Measurements from ENCODE around the gene BTNL3. TPM values are rescaled to one million over a fixed set of nuclear protein-coding genes. Genes with fewer than 3 reads are reported as not detected.
"Not testable (repeated sequence)": the region's sequence is repeated elsewhere in the genome, so short reads cannot be mapped to it uniquely, and the experiment has no call there.

BTNL3 gene
- polyA plus RNA-seq, 2 of the 4 experiments (the other 2 are of a cell fraction), result not detected

DNA sequence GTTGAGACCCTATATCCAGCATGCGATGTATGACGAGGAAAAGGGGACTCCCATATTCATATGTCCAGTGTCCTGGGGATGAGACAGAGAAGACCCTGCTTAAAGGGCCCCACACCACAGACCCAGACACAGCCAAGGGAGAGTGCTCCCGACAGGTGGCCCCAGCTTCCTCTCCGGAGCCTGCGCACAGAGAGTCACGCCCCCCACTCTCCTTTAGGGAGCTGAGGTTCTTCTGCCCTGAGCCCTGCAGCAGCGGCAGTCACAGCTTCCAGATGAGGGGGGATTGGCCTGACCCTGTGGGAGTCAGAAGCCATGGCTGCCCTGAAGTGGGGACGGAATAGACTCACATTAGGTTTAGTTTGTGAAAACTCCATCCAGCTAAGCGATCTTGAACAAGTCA lies 17.1 kb downstream of the BTNL3 start:
- POLR2A ChIA-PET, result no interaction called here

DNA sequence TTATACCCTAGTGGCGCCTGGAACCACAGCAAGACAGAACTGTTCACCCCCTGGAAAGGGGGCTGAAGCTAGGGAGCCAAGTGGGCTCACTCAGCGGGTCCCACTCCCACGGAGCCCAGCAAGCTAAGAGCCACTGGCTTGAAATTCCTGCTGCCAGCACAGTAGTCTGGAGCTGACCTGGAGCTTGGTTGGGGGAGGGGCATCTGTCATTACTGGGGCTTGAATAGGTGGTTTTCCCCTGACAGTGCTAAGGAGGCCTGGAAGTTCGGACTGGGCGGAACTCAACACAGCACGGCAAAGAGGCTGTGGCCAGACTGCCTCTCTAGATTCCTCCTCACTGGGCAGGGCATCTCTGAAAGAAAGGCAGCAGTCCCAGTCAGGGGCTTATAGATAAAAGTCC lies 19.5 kb downstream of the BTNL3 start:
- 63% methylated on average over 3 of the region's 6 CpGs for WGBS (ENCODE audit: missing lambda C conversion rate)
- no peak for DNase-seq (ENCODE audit: low read depth in 1 of 2, low spot score in 1 of 2)
- TF ChIP-seq ZFP36 (IDR thresholded peaks at IDR 0.05; ENCODE audit: borderline replicate concordance, partially characterized antibody) (no peak), KDM5A (IDR thresholded peaks at IDR 0.05) (no peak), RNF2 (IDR thresholded peaks at IDR 0.05; ENCODE audit: borderline replicate concordance, low read depth) (no peak)
- TF ChIP-seq, protein P1, sequence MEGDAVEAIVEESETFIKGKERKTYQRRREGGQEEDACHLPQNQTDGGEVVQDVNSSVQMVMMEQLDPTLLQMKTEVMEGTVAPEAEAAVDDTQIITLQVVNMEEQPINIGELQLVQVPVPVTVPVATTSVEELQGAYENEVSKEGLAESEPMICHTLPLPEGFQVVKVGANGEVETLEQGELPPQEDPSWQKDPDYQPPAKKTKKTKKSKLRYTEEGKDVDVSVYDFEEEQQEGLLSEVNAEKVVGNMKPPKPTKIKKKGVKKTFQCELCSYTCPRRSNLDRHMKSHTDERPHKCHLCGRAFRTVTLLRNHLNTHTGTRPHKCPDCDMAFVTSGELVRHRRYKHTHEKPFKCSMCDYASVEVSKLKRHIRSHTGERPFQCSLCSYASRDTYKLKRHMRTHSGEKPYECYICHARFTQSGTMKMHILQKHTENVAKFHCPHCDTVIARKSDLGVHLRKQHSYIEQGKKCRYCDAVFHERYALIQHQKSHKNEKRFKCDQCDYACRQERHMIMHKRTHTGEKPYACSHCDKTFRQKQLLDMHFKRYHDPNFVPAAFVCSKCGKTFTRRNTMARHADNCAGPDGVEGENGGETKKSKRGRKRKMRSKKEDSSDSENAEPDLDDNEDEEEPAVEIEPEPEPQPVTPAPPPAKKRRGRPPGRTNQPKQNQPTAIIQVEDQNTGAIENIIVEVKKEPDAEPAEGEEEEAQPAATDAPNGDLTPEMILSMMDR (IDR thresholded peaks at IDR 0.05), result no peak
- Histone ChIP-seq H3K4me1 (no peaks in the 10 kb centered on the region), H3K4me3 (no peak overlapping the region), H3K9me3 (peaks cover 3% of the 10 kb centered on the region; the same call in 1 of the 3 replicates), H3K4me2 (no peak overlapping the region), H3K27ac (no peak overlapping the region)
- POLR2A ChIA-PET, result no interaction called here
- CTCF ChIA-PET, result no interaction called here
- no peak for FAIRE-seq
- ATAC-seq, result no peak

More for the DNA sequence above, 17.1 kb downstream of the BTNL3 start:
- 44% methylated on average over 9 of the region's 9 CpGs for WGBS (ENCODE audit: missing lambda C conversion rate)
- H3K4me1 ChIP-seq, result no peaks in the 10 kb centered on the region
- ATAC-seq (no peak), DNase-seq (ENCODE audit: low read depth in 1 of 2, low spot score in 1 of 2) (no peak), FAIRE-seq (no peak)
- no peak overlapping the region for H3K4me2 ChIP-seq
- H3K4me3 ChIP-seq, result no peak overlapping the region
- no peak overlapping the region for H3K27ac ChIP-seq
- TF ChIP-seq GATA3 (IDR thresholded peaks at IDR 0.05; ENCODE audit: borderline replicate concordance) (no peak), NPAS2 (CRISPR knock-in tag; IDR thresholded peaks at IDR 0.05; ENCODE audit: borderline replicate concordance) (no peak), CBX2 (IDR thresholded peaks at IDR 0.05; ENCODE audit: borderline replicate concordance, low read depth) (no peak), HOXB13 (CRISPR knock-in tag; IDR thresholded peaks at IDR 0.05; ENCODE audit: low read depth) (no peak), TFCP2L1 (CRISPR knock-in tag; IDR thresholded peaks at IDR 0.05) (no peak), SMC3 (IDR thresholded peaks at IDR 0.05) (no peak), HOXB5 (CRISPR knock-in tag; IDR thresholded peaks at IDR 0.05) (no peak), HEYL (CRISPR knock-in tag; IDR thresholded peaks at IDR 0.05) (no peak), MAFK (IDR thresholded peaks at IDR 0.05; ENCODE audit: partially characterized antibody) (no peak), CEBPB (IDR thresholded peaks at IDR 0.05) (no peak)
- TF ChIP-seq, protein P2, sequence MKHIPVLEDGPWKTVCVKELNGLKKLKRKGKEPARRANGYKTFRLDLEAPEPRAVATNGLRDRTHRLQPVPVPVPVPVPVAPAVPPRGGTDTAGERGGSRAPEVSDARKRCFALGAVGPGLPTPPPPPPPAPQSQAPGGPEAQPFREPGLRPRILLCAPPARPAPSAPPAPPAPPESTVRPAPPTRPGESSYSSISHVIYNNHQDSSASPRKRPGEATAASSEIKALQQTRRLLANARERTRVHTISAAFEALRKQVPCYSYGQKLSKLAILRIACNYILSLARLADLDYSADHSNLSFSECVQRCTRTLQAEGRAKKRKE (CRISPR knock-in tag; IDR thresholded peaks at IDR 0.05; ENCODE audit: low read depth), result no peak
- TF ChIP-seq, protein P3, sequence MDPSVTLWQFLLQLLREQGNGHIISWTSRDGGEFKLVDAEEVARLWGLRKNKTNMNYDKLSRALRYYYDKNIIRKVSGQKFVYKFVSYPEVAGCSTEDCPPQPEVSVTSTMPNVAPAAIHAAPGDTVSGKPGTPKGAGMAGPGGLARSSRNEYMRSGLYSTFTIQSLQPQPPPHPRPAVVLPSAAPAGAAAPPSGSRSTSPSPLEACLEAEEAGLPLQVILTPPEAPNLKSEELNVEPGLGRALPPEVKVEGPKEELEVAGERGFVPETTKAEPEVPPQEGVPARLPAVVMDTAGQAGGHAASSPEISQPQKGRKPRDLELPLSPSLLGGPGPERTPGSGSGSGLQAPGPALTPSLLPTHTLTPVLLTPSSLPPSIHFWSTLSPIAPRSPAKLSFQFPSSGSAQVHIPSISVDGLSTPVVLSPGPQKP (IDR thresholded peaks at IDR 0.05; ENCODE audit: low read depth, low read length), result no peak
- TF ChIP-seq, protein P4, sequence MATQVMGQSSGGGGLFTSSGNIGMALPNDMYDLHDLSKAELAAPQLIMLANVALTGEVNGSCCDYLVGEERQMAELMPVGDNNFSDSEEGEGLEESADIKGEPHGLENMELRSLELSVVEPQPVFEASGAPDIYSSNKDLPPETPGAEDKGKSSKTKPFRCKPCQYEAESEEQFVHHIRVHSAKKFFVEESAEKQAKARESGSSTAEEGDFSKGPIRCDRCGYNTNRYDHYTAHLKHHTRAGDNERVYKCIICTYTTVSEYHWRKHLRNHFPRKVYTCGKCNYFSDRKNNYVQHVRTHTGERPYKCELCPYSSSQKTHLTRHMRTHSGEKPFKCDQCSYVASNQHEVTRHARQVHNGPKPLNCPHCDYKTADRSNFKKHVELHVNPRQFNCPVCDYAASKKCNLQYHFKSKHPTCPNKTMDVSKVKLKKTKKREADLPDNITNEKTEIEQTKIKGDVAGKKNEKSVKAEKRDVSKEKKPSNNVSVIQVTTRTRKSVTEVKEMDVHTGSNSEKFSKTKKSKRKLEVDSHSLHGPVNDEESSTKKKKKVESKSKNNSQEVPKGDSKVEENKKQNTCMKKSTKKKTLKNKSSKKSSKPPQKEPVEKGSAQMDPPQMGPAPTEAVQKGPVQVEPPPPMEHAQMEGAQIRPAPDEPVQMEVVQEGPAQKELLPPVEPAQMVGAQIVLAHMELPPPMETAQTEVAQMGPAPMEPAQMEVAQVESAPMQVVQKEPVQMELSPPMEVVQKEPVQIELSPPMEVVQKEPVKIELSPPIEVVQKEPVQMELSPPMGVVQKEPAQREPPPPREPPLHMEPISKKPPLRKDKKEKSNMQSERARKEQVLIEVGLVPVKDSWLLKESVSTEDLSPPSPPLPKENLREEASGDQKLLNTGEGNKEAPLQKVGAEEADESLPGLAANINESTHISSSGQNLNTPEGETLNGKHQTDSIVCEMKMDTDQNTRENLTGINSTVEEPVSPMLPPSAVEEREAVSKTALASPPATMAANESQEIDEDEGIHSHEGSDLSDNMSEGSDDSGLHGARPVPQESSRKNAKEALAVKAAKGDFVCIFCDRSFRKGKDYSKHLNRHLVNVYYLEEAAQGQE (IDR thresholded peaks at IDR 0.05), result no peak
- TF ChIP-seq, protein P5, sequence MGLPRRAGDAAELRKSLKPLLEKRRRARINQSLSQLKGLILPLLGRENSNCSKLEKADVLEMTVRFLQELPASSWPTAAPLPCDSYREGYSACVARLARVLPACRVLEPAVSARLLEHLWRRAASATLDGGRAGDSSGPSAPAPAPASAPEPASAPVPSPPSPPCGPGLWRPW (IDR thresholded peaks at IDR 0.05), result no peak
- 0 out of 3 replicates have a peak, but pooled peaks cover 3% of the 10 kb centered on the region for H3K9me3 ChIP-seq
- CTCF ChIA-PET, result no interaction called here

DNA sequence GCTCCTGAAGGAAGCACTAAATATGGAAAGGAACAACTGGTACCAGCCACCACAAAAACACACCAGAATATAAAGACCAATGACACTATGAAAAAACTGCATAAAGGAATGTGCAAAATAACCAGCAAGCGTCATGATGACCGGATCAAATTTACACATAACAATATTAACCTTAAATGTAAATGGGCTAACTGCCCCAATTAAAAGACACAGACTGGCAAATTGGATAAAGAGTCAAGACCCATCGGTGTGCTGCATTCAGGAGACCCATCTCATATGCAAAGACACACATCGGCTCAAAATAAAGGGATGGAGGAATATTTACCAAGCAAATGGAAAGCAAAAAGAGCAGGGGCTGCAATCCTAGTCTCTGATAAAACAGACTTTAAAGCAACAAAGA lies 21.4 kb downstream of the BTNL3 start:
- FAIRE-seq; CTCF ChIA-PET; DNase-seq (ENCODE audit: low read depth in 1 of 2, low spot score in 1 of 2); H3K4me3 ChIP-seq; POLR2A ChIA-PET; ATAC-seq; H3K4me2 ChIP-seq; H3K4me1 ChIP-seq; H3K9me3 ChIP-seq; H3K27ac ChIP-seq: not testable (repeated sequence)
- 45% methylated on average over 4 of the region's 4 CpGs for WGBS (ENCODE audit: missing lambda C conversion rate)

DNA sequence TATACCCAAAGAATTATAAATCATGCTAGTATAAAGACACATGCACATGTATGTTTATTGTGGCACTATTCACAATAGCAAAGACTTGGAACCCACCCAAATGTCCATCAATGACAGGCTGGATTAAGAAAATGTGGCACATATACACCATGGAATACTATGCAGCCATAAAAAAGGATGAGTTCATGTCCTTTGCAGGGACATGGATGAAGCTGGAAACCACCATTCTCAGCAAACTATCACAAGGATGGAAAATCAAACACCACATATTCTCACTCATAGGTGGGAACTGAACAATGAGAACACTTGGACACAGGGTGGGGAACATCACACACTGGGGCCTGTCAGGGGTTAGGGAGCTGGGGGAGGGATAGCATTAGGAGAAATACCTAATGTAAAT lies 26.0 kb downstream of the BTNL3 start:
- FAIRE-seq; POLR2A ChIA-PET; DNase-seq (ENCODE audit: low read depth in 1 of 2, low spot score in 1 of 2); CTCF ChIA-PET; H3K4me1 ChIP-seq; ATAC-seq; H3K9me3 ChIP-seq; H3K4me3 ChIP-seq; H3K4me2 ChIP-seq; H3K27ac ChIP-seq: not testable (repeated sequence)

DNA sequence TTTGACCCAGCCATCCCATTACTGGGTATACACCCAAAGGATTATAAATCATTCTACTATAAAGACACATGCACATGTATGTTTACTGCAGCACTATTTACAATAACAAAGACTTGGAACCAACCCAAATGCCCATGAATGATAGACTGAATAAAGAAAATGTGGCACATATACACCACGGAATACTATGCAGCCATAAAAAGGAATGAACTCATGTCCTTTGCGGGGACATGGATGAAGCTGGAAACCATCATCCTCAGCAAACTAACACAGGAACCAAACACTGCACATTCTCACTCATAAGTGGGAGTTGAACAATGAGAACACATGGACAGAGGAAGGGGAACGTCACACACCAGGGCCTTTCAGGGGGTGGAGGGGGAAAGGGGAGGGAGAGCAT lies 28.8 kb downstream of the BTNL3 start:
- CTCF ChIA-PET; ATAC-seq; H3K4me3 ChIP-seq; H3K4me1 ChIP-seq; H3K4me2 ChIP-seq; H3K27ac ChIP-seq; DNase-seq (ENCODE audit: low read depth in 1 of 2, low spot score in 1 of 2); H3K9me3 ChIP-seq; FAIRE-seq; POLR2A ChIA-PET: not testable (repeated sequence)
- 65% methylated on average over 3 of the region's 3 CpGs for WGBS (ENCODE audit: missing lambda C conversion rate)

Data from A549 (cell line).